PC-3 (cell line): ENCODE results near the gene PADI3. TPM values are rescaled to one million over a fixed set of nuclear protein-coding genes. Genes with fewer than 3 reads are reported as not detected.

ENCODE experiments used
- ATAC-seq: fragments of 200-7000 bp; cut with Tn5 transposase; 2 replicates; pipeline ENCODE4 v1.9.1; 2020; ENCODE audit warnings: mild to moderate bottlenecking, moderate library complexity
- BruUV-seq: library from RNA; stranded (reverse); fragments of 400-500 nt; replicated peaks from 2 replicates; lab custom pipeline; 2021; lab: Mats Ljungman, UMichigan
- CTCF ChIA-PET: fragments of 300-600 bp; sonication (Branson Sonifier 250); formaldehyde crosslinking; loops from one replicate; lab custom pipeline; 2022; ENCODE audit warnings: antibody characterized with exemption; lab: Charles Lee
- POLR2A ChIA-PET: fragments of 300-600 bp; sonication (Branson Sonifier 250); formaldehyde crosslinking; loops from one replicate; lab custom pipeline; 2022; ENCODE audit warnings: antibody characterized with exemption; ENCODE audit not compliant: unreplicated experiment; lab: Charles Lee
- DNase-seq: peaks from one replicate; pipeline ENCODE4 v3.0.0-alpha.2; 2015
- H2AFZ ChIP-seq: fragments of 300-600 bp; sonication (generic); 2 replicates; pipeline ENCODE4 v1.6.0; 2016; ENCODE audit warnings: antibody characterized with exemption, low read length
- H3F3A ChIP-seq: fragments of 300-600 bp; sonication (generic); one replicate; pipeline ENCODE4 v1.6.0; 2017; ENCODE audit warnings: antibody characterized with exemption, low read length, control low read depth, mild to moderate bottlenecking; ENCODE audit not compliant: unreplicated experiment
- H3K27ac ChIP-seq: fragments of 300-600 bp; sonication (generic); 2 replicates; pipeline ENCODE4 v1.5.1; 2016; ENCODE audit warnings: mild to moderate bottlenecking, low read length
- H3K27me3 ChIP-seq: fragments of 300-600 bp; sonication (generic); 2 replicates; pipeline ENCODE4 v1.6.1; 2016; ENCODE audit warnings: low read length, mixed read lengths
- H3K36me3 ChIP-seq: fragments of 300-600 bp; sonication (generic); 2 replicates; pipeline ENCODE4 v1.6.1; 2016; ENCODE audit warnings: low read depth, mixed run types, low read length, mixed read lengths
- H3K4me1 ChIP-seq: fragments of 300-600 bp; sonication (generic); 2 replicates; pipeline ENCODE4 v1.5.1; 2016; ENCODE audit warnings: low read length; ENCODE audit not compliant: insufficient read depth
- H3K4me2 ChIP-seq: fragments of 300-600 bp; sonication (generic); 2 replicates; pipeline ENCODE4 v1.6.0; 2016; ENCODE audit warnings: low read length
- H3K4me3 ChIP-seq: fragments of 300-600 bp; sonication (generic); 2 replicates; pipeline ENCODE4 v1.5.1; 2016; ENCODE audit warnings: mild to moderate bottlenecking, low read length, mixed read lengths
- H3K79me2 ChIP-seq: fragments of 300-600 bp; sonication (generic); 2 replicates; pipeline ENCODE4 v1.6.1; 2017; ENCODE audit warnings: low read length, mixed read lengths
- H3K9ac ChIP-seq: fragments of 300-600 bp; sonication (generic); 2 replicates; pipeline ENCODE4 v1.6.0; 2016; ENCODE audit warnings: mild to moderate bottlenecking, low read length
- H3K9me2 ChIP-seq: fragments of 300-600 bp; sonication (generic); replicated peaks from 2 replicates; pipeline ENCODE4 v1.6.1; 2016; ENCODE audit warnings: mixed run types, low read length, mixed read lengths
- H3K9me3 ChIP-seq: fragments of 300-600 bp; sonication (generic); 2 replicates; pipeline ENCODE4 v1.6.1; 2016; ENCODE audit warnings: low read length, mixed read lengths
- H4K20me1 ChIP-seq: fragments of 300-600 bp; sonication (generic); 2 replicates; pipeline ENCODE4 v1.6.1; 2016; ENCODE audit warnings: low read length, mixed read lengths
- CTCF ChIP-seq: fragments of 300-600 bp; sonication (generic); conservative IDR thresholded peaks from 2 replicates; pipeline ENCODE4 v1.5.1; 2017; ENCODE audit warnings: antibody characterized with exemption, low read depth, mild to moderate bottlenecking, low read length
- EZH2 ChIP-seq: fragments of 300-600 bp; sonication (generic); IDR thresholded peaks from one replicate; pipeline ENCODE4 v1.6.1; 2017; ENCODE audit warnings: antibody characterized with exemption, mild to moderate bottlenecking, low read length; ENCODE audit not compliant: unreplicated experiment
- EZH2phosphoT487 ChIP-seq: fragments of 300-600 bp; sonication (generic); IDR thresholded peaks from 2 replicates; pipeline ENCODE4 v1.6.1; 2018; ENCODE audit warnings: mild to moderate bottlenecking, antibody characterized with exemption, low read length, borderline replicate concordance
- intact Hi-C: fragments of 100-400 bp; cut with micrococcal nuclease; formaldehyde crosslinking; loops from 2 replicates; pipeline ENCODE4 v1.9.0; 2023
- total RNA-seq: library from RNA; depleted of rRNA; stranded (reverse); fragments of >200 nt; gene quantifications from 2 replicates; pipeline ENCODE4 v1.2.3, GENCODE V29; 2014

The PADI3 gene
- total RNA-seq, 1 experiment from 2014 or later, result 0.26 TPM

GRCh38 chr1:17273096-17273495 lies 24.2 kb downstream of the PADI3 start:
- Histone ChIP-seq H3K9me3 (no peaks in the 10 kb centered on the region), H3F3A (no peaks in the 10 kb centered on the region), H3K4me1 (peaks cover 10% of the 10 kb centered on the region), H3K79me2 (no peaks in the 10 kb centered on the region), H3K9me2 (no peaks in the 10 kb centered on the region), H3K4me3 (no peak overlapping the region), H4K20me1 (no peaks in the 10 kb centered on the region), H3K36me3 (no peaks in the 10 kb centered on the region), H3K4me2 (no peak overlapping the region), H3K9ac (no peak overlapping the region), H3K27ac (no peak overlapping the region), H2AFZ (no peak overlapping the region), H3K27me3 (no peaks in the 10 kb centered on the region)
- ChIA-PET CTCF (interaction anchor here (0.5 kb wide), 1 partner anchor 365 kb away, joined by 3 read pairs; no protein-coding TSS in a partner anchor), POLR2A (no interaction called here)
- no TSS peak for BruUV-seq
- no peak for DNase-seq
- TF ChIP-seq CTCF (no peak), EZH2 (no peak), EZH2phosphoT487 (no peak)
- intact Hi-C loops, result no loop called here
- ATAC-seq, result no peak

- no peaks in the 10 kb centered on the region for H3K79me2 ChIP-seq
- DNase-seq, result peak; percentile 65
- POLR2A ChIA-PET, result no interaction called here
- TF ChIP-seq CTCF (peak; percentile 84), EZH2 (no peak)
- H2AFZ ChIP-seq, result no peak overlapping the region
- intact Hi-C loops, result no loop called here
- no peak overlapping the region for H3K27ac ChIP-seq
- H3F3A ChIP-seq, result no peaks in the 10 kb centered on the region
- H3K9ac ChIP-seq, result no peak overlapping the region
- ATAC-seq, result peak; percentile 51; the same call in 1 of the 2 replicates
- H4K20me1 ChIP-seq, result no peaks in the 10 kb centered on the region
- no TSS peak for BruUV-seq
- H3K36me3 ChIP-seq, result no peaks in the 10 kb centered on the region
- no peak overlapping the region for H3K4me2 ChIP-seq
- no peaks in the 10 kb centered on the region for H3K9me3 ChIP-seq
- no peaks in the 10 kb centered on the region for H3K27me3 ChIP-seq
- H3K4me3 ChIP-seq, result no peak overlapping the region
- H3K4me1 ChIP-seq, result peaks cover 10% of the 10 kb centered on the region
- CTCF ChIA-PET, result interaction anchor here (0.8 kb wide), 1 partner anchor 37 kb away, joined by 4 read pairs; no protein-coding TSS in a partner anchor
- no peaks in the 10 kb centered on the region for H3K9me2 ChIP-seq
These were observed 25.6 kb downstream of the PADI3 start for GRCh38 chr1:17274186-17275170.

- Histone ChIP-seq H3K9me3 (no peaks in the 10 kb centered on the region), H3K9ac (peak overlapping the region; percentile 27; the same call in 1 of the 2 replicates), H3K4me2 (peak overlapping the region; percentile 66), H4K20me1 (no peaks in the 10 kb centered on the region), H3K79me2 (no peaks in the 10 kb centered on the region), H3K4me3 (no peak overlapping the region), H3K9me2 (no peaks in the 10 kb centered on the region), H3K36me3 (no peaks in the 10 kb centered on the region), H3K4me1 (peaks cover 10% of the 10 kb centered on the region), H3K27ac (peak overlapping the region; percentile 61), H2AFZ (peak overlapping the region; percentile 49), H3K27me3 (no peaks in the 10 kb centered on the region), H3F3A (no peaks in the 10 kb centered on the region)
- intact Hi-C loops, result no loop called here
- ChIA-PET POLR2A (interaction anchor here (1.0 kb wide), 1 partner anchor 43 kb away, joined by 3 read pairs; no protein-coding TSS in a partner anchor), CTCF (interaction anchor here (0.5 to 1.0 kb wide), 5 partner anchors 11 to 152 kb away, joined by 3 to 10 read pairs (median 4); no protein-coding TSS in a partner anchor)
- no TSS peak for BruUV-seq
- TF ChIP-seq CTCF, result peak; percentile 63
- TF ChIP-seq EZH2phosphoT487, result no peak
- DNase-seq, result peak; percentile 94
- peak; percentile 93 for ATAC-seq
These were observed 27.7 kb downstream of the PADI3 start for GRCh38 chr1:17276568-17276967.
